OCI-LY7 (cell line): ENCODE measurements around the gene RPS6KA2.

Source experiments
- CTCF ChIP-seq: fragments of 200-600 bp; sonication (generic); conservative IDR thresholded peaks from 2 replicates; pipeline ENCODE4 v1.5.1; 2014; ENCODE audit warnings: mild to moderate bottlenecking, antibody characterized with exemption, low read length, moderate library complexity, mixed read lengths
- EZH2phosphoT487 ChIP-seq: fragments of 200-600 bp; sonication (generic); IDR thresholded peaks from 2 replicates; pipeline ENCODE4 v1.6.1; 2018; ENCODE audit warnings: low read depth, borderline replicate concordance, mild to moderate bottlenecking, mixed run types, antibody characterized with exemption, low read length, moderate library complexity, mixed read lengths

DNA sequence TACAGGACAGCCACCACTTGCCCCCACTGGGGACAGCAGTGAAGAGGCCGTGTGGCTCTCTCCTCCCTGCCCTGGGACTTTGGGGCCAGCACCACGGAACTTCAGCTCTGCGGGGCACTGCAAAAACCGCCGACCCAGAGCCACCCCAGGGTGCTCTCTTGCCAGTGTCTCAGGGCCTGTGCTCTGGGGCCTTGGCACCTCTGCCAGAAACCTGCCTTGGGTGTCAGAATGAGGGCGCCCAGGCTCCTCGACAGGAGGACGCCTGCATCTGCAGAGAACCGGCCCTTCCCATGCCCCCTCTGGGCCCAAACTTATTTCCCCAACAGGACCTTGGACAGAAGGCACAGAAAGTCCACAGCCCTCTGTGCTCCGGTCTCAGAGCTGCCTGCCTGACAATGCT is 167.1 kb downstream of the RPS6KA2 start:
- TF ChIP-seq CTCF, result no peak
- TF ChIP-seq EZH2phosphoT487, result no peak
